K562 (cell line): Measurements from ENCODE around the gene CFAP221. TPM values are rescaled to one million over a fixed set of nuclear protein-coding genes. Genes with fewer than 3 reads are reported as not detected.

Experiments
- ARID1B ChIP-seq: fragments of 450-650 bp; IDR thresholded peaks from 2 replicates; pipeline ENCODE4 v1.6.1; 2016; ENCODE audit warnings: antibody characterized with exemption, mild to moderate bottlenecking, inconsistent platforms
- CREM ChIP-seq: IDR thresholded peaks from 2 replicates; pipeline ENCODE4 v1.6.1; 2014; ENCODE audit warnings: antibody characterized with exemption, low read depth
- JUND ChIP-seq, 2 experiments: IDR thresholded peaks; 2 replicates in 1 of 2; 3 replicates in 1 of 2; pipeline ENCODE4 v1.6.1; 2011; ENCODE audit warnings: borderline replicate concordance in 2 of 2, low read depth in 2 of 2, low read length in 2 of 2, improper control_type of control experiment in 1 of 2, missing biosample characterization in 1 of 2, missing genetic modification characterization in 1 of 2, missing genetic modification reagents in 1 of 2
- MCM7 ChIP-seq, 2 experiments: fragments of 450-650 bp; IDR thresholded peaks; 2 replicates each; pipeline ENCODE4 v1.6.1; 2016 to 2018
- MYC ChIP-seq, 2 experiments: fragments of 250-450 bp in 1 of 2; sonication (Bioruptor Pico) in 1 of 2; IDR thresholded peaks; 2 replicates each; pipeline versions ENCODE4 v1.5.1 to v1.6.1; 2012 to 2021; ENCODE audit warnings: low read depth in 2 of 2, borderline replicate concordance in 1 of 2, improper control_type of control experiment in 1 of 2, low read length in 1 of 2, mild to moderate bottlenecking in 1 of 2, moderate library complexity in 1 of 2
- RAD21 ChIP-seq, 2 experiments: fragments of 250-450 bp in 1 of 2; fragments of 450-650 bp in 1 of 2; sonication (Bioruptor Pico) in 1 of 2; formaldehyde crosslinking in 1 of 2; IDR thresholded peaks in 1 of 2; conservative IDR thresholded peaks in 1 of 2; 2 replicates each; pipeline versions ENCODE4 v1.4.0 to v1.8.0; 2020 to 2022; ENCODE audit warnings: mild to moderate bottlenecking in 2 of 2, moderate library complexity in 1 of 2
- REST ChIP-seq, 2 experiments: fragments of 450-650 bp; formaldehyde crosslinking in 1 of 2; IDR thresholded peaks; 2 replicates each; pipeline versions ENCODE4 v1.4.0 to v1.6.1; 2014 to 2020; ENCODE audit warnings: mild to moderate bottlenecking in 2 of 2, borderline replicate concordance in 1 of 2, low read depth in 1 of 2
- SETDB1 ChIP-seq: IDR thresholded peaks from one replicate; pipeline ENCODE4 v1.6.1; 2012; ENCODE audit warnings: low read length, control low read depth, inconsistent platforms
- SMC3 ChIP-seq: conservative IDR thresholded peaks from 2 replicates; pipeline ENCODE4 v1.6.1; 2011; ENCODE audit warnings: low read depth, low read length, improper control_type of control experiment; ENCODE audit not compliant: insufficient read depth
- TFAP4 ChIP-seq: sonication (generic); formaldehyde crosslinking; IDR thresholded peaks from 2 replicates; pipeline ENCODE4 v1.8.0; 2022; ENCODE audit warnings: missing genetic modification reagents, mild to moderate bottlenecking, moderate library complexity, borderline replicate concordance
- ZNF146 ChIP-seq: IDR thresholded peaks from one replicate; pipeline ENCODE4 v1.6.1; 2018; ENCODE audit warnings: missing compliant biosample characterization; ENCODE audit not compliant: unreplicated experiment
- ZNF561 ChIP-seq: fragments of 450-650 bp; formaldehyde crosslinking; conservative IDR thresholded peaks from 2 replicates; pipeline ENCODE4 v1.4.0; 2020; ENCODE audit warnings: mild to moderate bottlenecking, moderate library complexity
- polyA plus RNA-seq, 8 experiments: library from polyadenylated mRNA; depleted of rRNA in 4 of 8; stranded (reverse) in 5 of 8; unstranded in 3 of 8; fragments of >200 nt; fragmentation: Nextera tagmentation in 2 of 8; fragmentation: Illumina TruSeq in 1 of 8; extraction: Ambion mirVana in 2 of 8; extraction: Trizol in 1 of 8; gene quantifications; 2 replicates each; pipeline versions ENCODE4 v1.2.1 to v1.2.3, GENCODE V29; 2011 to 2014; ENCODE audit warnings: inconsistent platforms in 1 of 8, missing spikeins in 1 of 8
- total RNA-seq, 7 experiments: library from RNA; depleted of rRNA in 6 of 7; stranded (reverse); fragments of >200 nt in 6 of 7; fragmentation: Illumina TruSeq in 2 of 7; extraction: Trizol in 2 of 7; gene quantifications; 2 replicates each; pipeline versions ENCODE4 v1.2.1 to v1.2.3, GENCODE V29; 2011 to 2021; ENCODE audit warnings: low replicate concordance in 1 of 7
- TF ChIP-seq, protein P1 (sequence below): fragments of 450-650 bp; formaldehyde crosslinking; IDR thresholded peaks from 2 replicates; pipeline ENCODE4 v1.4.0; 2020; ENCODE audit warnings: mild to moderate bottlenecking, moderate library complexity
- TF ChIP-seq, protein P2 (sequence below), 2 experiments: fragments of 450-650 bp; IDR thresholded peaks; 2 replicates each; pipeline ENCODE4 v1.6.1; 2016

The CFAP221 gene
- total and polyA plus RNA-seq, 9 of the 15 experiments (the other 6 are each of a cell fraction or from before 2014, with no cell fraction given): 0.09 to 1.4 (median 0.65) TPM

- TF ChIP-seq REST (IDR thresholded peaks at IDR 0.05; ENCODE audit: borderline replicate concordance) (peak; percentile 66), REST (CRISPR knock-in tag; IDR thresholded peaks at IDR 0.05; ENCODE audit: low read depth) (no peak), ZNF561 (CRISPR knock-in tag) (no peak), MYC (IDR thresholded peaks at IDR 0.05; ENCODE audit: low read depth, low read length) (0 out of 2 replicates have a peak, but pooled peaks have one; percentile 24), MYC (CRISPR knock-in tag; IDR thresholded peaks at IDR 0.05; ENCODE audit: borderline replicate concordance, low read depth) (no peak), ARID1B (no peak), MCM7 (IDR thresholded peaks at IDR 0.05) (no peak), SETDB1 (no peak), RAD21 (CRISPR knock-in tag; conservative IDR thresholded peaks at IDR 0.05 in 1 of 2, IDR thresholded peaks at IDR 0.05 in 1 of 2) (peak; percentile 78 to 86), ZNF146 (CRISPR knock-in tag) (no peak), TFAP4 (CRISPR knock-in tag) (peak; percentile 72; the same call in 1 of the 2 replicates), SMC3 (peak; percentile 88), CREM (peak; percentile 63; the same call in 1 of the 2 replicates), JUND (IDR thresholded peaks at IDR 0.05; ENCODE audit: borderline replicate concordance, low read depth, low read length) (peak; percentile 32; the same call in 1 of the 2 replicates), JUND (tag; IDR thresholded peaks at IDR 0.05; ENCODE audit: borderline replicate concordance, low read depth, low read length) (no peak)
- TF ChIP-seq, protein P1, sequence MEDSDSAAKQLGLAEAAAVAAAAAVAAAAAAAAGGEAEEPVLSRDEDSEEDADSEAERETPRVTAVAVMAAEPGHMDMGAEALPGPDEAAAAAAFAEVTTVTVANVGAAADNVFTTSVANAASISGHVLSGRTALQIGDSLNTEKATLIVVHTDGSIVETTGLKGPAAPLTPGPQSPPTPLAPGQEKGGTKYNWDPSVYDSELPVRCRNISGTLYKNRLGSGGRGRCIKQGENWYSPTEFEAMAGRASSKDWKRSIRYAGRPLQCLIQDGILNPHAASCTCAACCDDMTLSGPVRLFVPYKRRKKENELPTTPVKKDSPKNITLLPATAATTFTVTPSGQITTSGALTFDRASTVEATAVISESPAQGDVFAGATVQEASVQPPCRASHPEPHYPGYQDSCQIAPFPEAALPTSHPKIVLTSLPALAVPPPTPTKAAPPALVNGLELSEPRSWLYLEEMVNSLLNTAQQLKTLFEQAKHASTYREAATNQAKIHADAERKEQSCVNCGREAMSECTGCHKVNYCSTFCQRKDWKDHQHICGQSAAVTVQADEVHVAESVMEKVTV: 0 out of 2 replicates have a peak, but pooled peaks have one; percentile 52
- TF ChIP-seq, protein P2, sequence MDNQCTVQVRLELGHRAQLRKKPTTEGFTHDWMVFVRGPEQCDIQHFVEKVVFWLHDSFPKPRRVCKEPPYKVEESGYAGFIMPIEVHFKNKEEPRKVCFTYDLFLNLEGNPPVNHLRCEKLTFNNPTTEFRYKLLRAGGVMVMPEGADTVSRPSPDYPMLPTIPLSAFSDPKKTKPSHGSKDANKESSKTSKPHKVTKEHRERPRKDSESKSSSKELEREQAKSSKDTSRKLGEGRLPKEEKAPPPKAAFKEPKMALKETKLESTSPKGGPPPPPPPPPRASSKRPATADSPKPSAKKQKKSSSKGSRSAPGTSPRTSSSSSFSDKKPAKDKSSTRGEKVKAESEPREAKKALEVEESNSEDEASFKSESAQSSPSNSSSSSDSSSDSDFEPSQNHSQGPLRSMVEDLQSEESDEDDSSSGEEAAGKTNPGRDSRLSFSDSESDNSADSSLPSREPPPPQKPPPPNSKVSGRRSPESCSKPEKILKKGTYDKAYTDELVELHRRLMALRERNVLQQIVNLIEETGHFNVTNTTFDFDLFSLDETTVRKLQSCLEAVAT (IDR thresholded peaks at IDR 0.05): 0 out of 4 replicates have a peak, but pooled peaks of 1 of the 2 experiments have one; percentile 17
Observed at GRCh38 chr2:119517433-119517832, 26.8 kb upstream of the CFAP221 start (continued).
